Stomach (tissue), 4 donors: ENCODE results near the gene ATG7.

ENCODE experiments used
- POLR2A ChIP-seq, 4 donors: fragments of 450-650 bp; IDR thresholded peaks; one replicate each; pipeline ENCODE4 v1.6.1; 2016; ENCODE audit warnings: antibody characterized with exemption in 4 of 4, control low read depth in 2 of 4, mild to moderate bottlenecking in 1 of 4, moderate library complexity in 1 of 4
- POLR2AphosphoS5 ChIP-seq, 3 donors: sonication (generic); formaldehyde crosslinking; IDR thresholded peaks; one replicate each; pipeline ENCODE4 v1.6.1; 2016; ENCODE audit warnings: antibody characterized with exemption in 3 of 3
- TF ChIP-seq, protein P1 (sequence below), 7 experiments: fragments of 450-650 bp in 4 of 7; fragments of 200-600 bp in 3 of 7; sonication (generic) in 3 of 7; IDR thresholded peaks; one replicate each; pipeline ENCODE4 v1.5.1; 2016 to 2019; ENCODE audit warnings: antibody characterized with exemption in 7 of 7, control low read depth in 2 of 7, mild to moderate bottlenecking in 1 of 7

DNA sequence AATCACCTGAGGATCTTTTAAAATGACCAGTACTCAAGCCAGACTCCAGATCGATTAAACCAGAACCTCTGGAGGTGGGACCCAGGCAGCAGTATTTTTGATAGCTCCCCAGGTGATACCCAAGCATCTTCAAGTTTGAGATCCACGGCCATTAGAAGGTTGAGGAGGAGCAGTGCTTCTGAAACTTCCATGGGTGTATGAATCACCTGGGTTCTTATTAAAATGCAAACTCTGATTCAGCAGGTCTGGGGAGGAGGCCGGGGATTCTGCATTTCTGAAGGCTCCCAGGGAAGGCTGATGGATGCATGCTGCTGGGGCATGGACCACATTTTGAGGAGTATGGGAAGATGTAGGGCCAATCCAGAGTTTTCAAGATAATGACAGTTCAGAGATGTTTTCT, 55.4 kb downstream of the ATG7 start:
- TF ChIP-seq, protein P1, sequence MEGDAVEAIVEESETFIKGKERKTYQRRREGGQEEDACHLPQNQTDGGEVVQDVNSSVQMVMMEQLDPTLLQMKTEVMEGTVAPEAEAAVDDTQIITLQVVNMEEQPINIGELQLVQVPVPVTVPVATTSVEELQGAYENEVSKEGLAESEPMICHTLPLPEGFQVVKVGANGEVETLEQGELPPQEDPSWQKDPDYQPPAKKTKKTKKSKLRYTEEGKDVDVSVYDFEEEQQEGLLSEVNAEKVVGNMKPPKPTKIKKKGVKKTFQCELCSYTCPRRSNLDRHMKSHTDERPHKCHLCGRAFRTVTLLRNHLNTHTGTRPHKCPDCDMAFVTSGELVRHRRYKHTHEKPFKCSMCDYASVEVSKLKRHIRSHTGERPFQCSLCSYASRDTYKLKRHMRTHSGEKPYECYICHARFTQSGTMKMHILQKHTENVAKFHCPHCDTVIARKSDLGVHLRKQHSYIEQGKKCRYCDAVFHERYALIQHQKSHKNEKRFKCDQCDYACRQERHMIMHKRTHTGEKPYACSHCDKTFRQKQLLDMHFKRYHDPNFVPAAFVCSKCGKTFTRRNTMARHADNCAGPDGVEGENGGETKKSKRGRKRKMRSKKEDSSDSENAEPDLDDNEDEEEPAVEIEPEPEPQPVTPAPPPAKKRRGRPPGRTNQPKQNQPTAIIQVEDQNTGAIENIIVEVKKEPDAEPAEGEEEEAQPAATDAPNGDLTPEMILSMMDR (IDR thresholded peaks at IDR 0.05), result no peak
- TF ChIP-seq POLR2A (IDR thresholded peaks at IDR 0.05), result no peak
- TF ChIP-seq POLR2AphosphoS5 (IDR thresholded peaks at IDR 0.05), result no peak
